Ishikawa (cell line): ENCODE measurements around the gene DCXR.

Experiments
- CEBPB ChIP-seq: IDR thresholded peaks from 2 replicates; pipeline ENCODE4 v1.6.1; 2012
- EGR1 ChIP-seq: IDR thresholded peaks from 2 replicates; pipeline ENCODE4 v1.6.1; 2012
- EP300 ChIP-seq: IDR thresholded peaks from 2 replicates; pipeline ENCODE4 v1.6.1; 2012; ENCODE audit warnings: borderline replicate concordance
- FOXM1 ChIP-seq: IDR thresholded peaks from 2 replicates; pipeline ENCODE4 v1.6.1; 2012; ENCODE audit warnings: low read depth, borderline replicate concordance
- RAD21 ChIP-seq: IDR thresholded peaks from 2 replicates; pipeline ENCODE4 v1.6.1; 2012; ENCODE audit warnings: low read depth
- REST ChIP-seq: IDR thresholded peaks from 2 replicates; pipeline ENCODE4 v1.6.1; 2012; ENCODE audit warnings: low read depth, mild to moderate bottlenecking
- TAF1 ChIP-seq: IDR thresholded peaks from 2 replicates; pipeline ENCODE4 v1.6.1; 2012; ENCODE audit warnings: low read depth, mild to moderate bottlenecking
- TCF12 ChIP-seq: IDR thresholded peaks from 2 replicates; pipeline ENCODE4 v1.6.1; 2012; ENCODE audit warnings: low read depth

- TF ChIP-seq RAD21 (no peak), EGR1 (no peak), TAF1 (no peak), FOXM1 (no peak), CEBPB (no peak), EP300 (no peak), TCF12 (no peak), REST (no peak)
These were observed 35.9 kb downstream of the DCXR start for GRCh38 chr17:82001571-82002056.
